Measurements from ENCODE around the gene EHMT2.

EHMT2 gene

GRCh38 chr6:31898383-31899011 is 999 bp upstream of the EHMT2 start (continued):
- TF ChIP-seq ZNF280C (tag by site-specific recombination; IDR thresholded peaks at IDR 0.05) (no peak), ZBTB7A (tag by site-specific recombination; IDR thresholded peaks at IDR 0.05; ENCODE audit: low read depth) (no peak), ZNF221 (tag by site-specific recombination; IDR thresholded peaks at IDR 0.05; ENCODE audit: borderline replicate concordance) (no peak), SCRT2 (tag by site-specific recombination; IDR thresholded peaks at IDR 0.05) (peak; percentile 91), ZNF184 (tag by site-specific recombination; IDR thresholded peaks at IDR 0.05) (no peak)

- H3K27ac ChIP-seq (ENCODE audit: extremely low read depth, low read depth, low read length), result peak overlapping the region; percentile 65
- peaks cover 6% of the 10 kb centered on the region for H3K4me1 ChIP-seq (ENCODE audit: control insufficient read depth, insufficient read depth, low read length)
- H3K36me3 ChIP-seq (ENCODE audit: control insufficient read depth in 2 of 2, insufficient read depth in 1 of 2, low read length in 2 of 2), result peaks cover 31 to 43% of the 10 kb centered on the region in 2 experiments
- ChIA-PET POLR2A (interaction anchor here (0.9 to 3.1 kb wide), 12 partner anchors 26 to 194 kb away, joined by 3 to 30 read pairs (median 8); partner anchors contain the start of genes ABHD16A, DXO, HSPA1B and LSM2), CTCF (interaction anchor here (0.6 to 3.4 kb wide), 4 partner anchors 8 to 239 kb away, joined by 3 to 16 read pairs (median 6); no protein-coding TSS in a partner anchor)
- no peaks in the 10 kb centered on the region for H3K9me3 ChIP-seq (ENCODE audit: control insufficient read depth, insufficient read depth, low read depth, low read length)
- peak overlapping the region; percentile 94 for H3K4me3 ChIP-seq (ENCODE audit: low read depth, low read length)
- TF ChIP-seq ZNF157 (tag by site-specific recombination; IDR thresholded peaks at IDR 0.05) (no peak), ZNF341 (tag by site-specific recombination; IDR thresholded peaks at IDR 0.05; ENCODE audit: low read depth) (no peak), ZIC2 (tag by site-specific recombination; IDR thresholded peaks at IDR 0.05) (no peak), ZNF148 (tag by site-specific recombination; IDR thresholded peaks at IDR 0.05; ENCODE audit: borderline replicate concordance) (no peak), GLIS2 (tag by site-specific recombination; IDR thresholded peaks at IDR 0.05) (peak; percentile 78; the same call in 1 of the 2 replicates), SCRT2 (tag by site-specific recombination; IDR thresholded peaks at IDR 0.05) (no peak), ZNF621 (tag by site-specific recombination; IDR thresholded peaks at IDR 0.05) (no peak), ZNF626 (tag by site-specific recombination; IDR thresholded peaks at IDR 0.05) (no peak), ZNF555 (tag by site-specific recombination; conservative IDR thresholded peaks at IDR 0.05) (no peak), ZNF335 (tag by site-specific recombination; conservative IDR thresholded peaks at IDR 0.05) (peak; percentile 64), ZBTB10 (tag by site-specific recombination; IDR thresholded peaks at IDR 0.05) (peak; percentile 26; the same call in 1 of the 2 replicates), SETDB1 (IDR thresholded peaks at IDR 0.05; ENCODE audit: insufficient read length, low read length) (no peak), CTCF (tag by site-specific recombination; IDR thresholded peaks at IDR 0.05) (no peak), ZNF121 (tag by site-specific recombination; IDR thresholded peaks at IDR 0.05) (no peak), ZNF692 (tag by site-specific recombination; IDR thresholded peaks at IDR 0.05) (0 out of 2 replicates have a peak, but pooled peaks have one; percentile 18), ZNF138 (tag by site-specific recombination; IDR thresholded peaks at IDR 0.05; ENCODE audit: borderline replicate concordance) (no peak), YY1 (tag by site-specific recombination; IDR thresholded peaks at IDR 0.05) (no peak), KLF9 (tag by site-specific recombination; IDR thresholded peaks at IDR 0.05; ENCODE audit: low read depth) (peak; percentile 83), ZBTB48 (tag by site-specific recombination; IDR thresholded peaks at IDR 0.05) (peak; percentile 53; the same call in 1 of the 2 replicates)
These were observed 464 bp downstream of the EHMT2 start for GRCh38 chr6:31896856-31897611.
